HG03196 (cell line): ENCODE data around the gene ABCA2.

Experiments
- ATAC-seq: cut with Tn5 transposase; IDR thresholded peaks from one replicate; pipeline ENCODE4 v1.9.1; 2021; ENCODE audit not compliant: unreplicated experiment

The ABCA2 gene

GRCh38 chr9:136969774-136970173 lies 58.3 kb downstream of the ABCA2 start:
- no peak for ATAC-seq

GRCh38 chr9:136969150-136969549 lies 58.9 kb downstream of the ABCA2 start:
- ATAC-seq: no peak

GRCh38 chr9:136968333-136969127 lies 59.5 kb downstream of the ABCA2 start:
- no peak for ATAC-seq

GRCh38 chr9:136965771-136966484 lies 62.1 kb downstream of the ABCA2 start:
- ATAC-seq: no peak

- no peak for ATAC-seq
Observed at GRCh38 chr9:136964833-136965422, 63.1 kb downstream of the ABCA2 start.

GRCh38 chr9:136964171-136964689 lies 63.8 kb downstream of the ABCA2 start:
- ATAC-seq: no peak

- ATAC-seq: no peak
Observed at GRCh38 chr9:136963751-136964150, 64.3 kb downstream of the ABCA2 start.

- ATAC-seq: no peak
Observed at GRCh38 chr9:136963341-136963740, 64.7 kb downstream of the ABCA2 start.

- no peak for ATAC-seq
Observed at GRCh38 chr9:136962701-136963248, 65.3 kb downstream of the ABCA2 start.

GRCh38 chr9:136962163-136962562 lies 65.9 kb downstream of the ABCA2 start:
- no peak for ATAC-seq

- ATAC-seq: no peak
Observed at GRCh38 chr9:136961279-136962065, 66.6 kb downstream of the ABCA2 start.

- no peak for ATAC-seq
Observed at GRCh38 chr9:136960938-136961275, 67.1 kb downstream of the ABCA2 start.

- no peak for ATAC-seq
Observed at GRCh38 chr9:136960212-136960937, 67.7 kb downstream of the ABCA2 start.

GRCh38 chr9:136958898-136959850 lies 68.9 kb downstream of the ABCA2 start:
- ATAC-seq: no peak

GRCh38 chr9:136958473-136958872 lies 69.6 kb downstream of the ABCA2 start:
- ATAC-seq: no peak

GRCh38 chr9:136957901-136958300 lies 70.1 kb downstream of the ABCA2 start:
- no peak for ATAC-seq

GRCh38 chr9:136957461-136957860 lies 70.6 kb downstream of the ABCA2 start:
- no peak for ATAC-seq
